ENCODE data around the gene FAM32A.
"Not testable (repeated sequence)": the region's sequence is repeated elsewhere in the genome, so short reads cannot be mapped to it uniquely, and the experiment has no call there.

The FAM32A gene

DNA sequence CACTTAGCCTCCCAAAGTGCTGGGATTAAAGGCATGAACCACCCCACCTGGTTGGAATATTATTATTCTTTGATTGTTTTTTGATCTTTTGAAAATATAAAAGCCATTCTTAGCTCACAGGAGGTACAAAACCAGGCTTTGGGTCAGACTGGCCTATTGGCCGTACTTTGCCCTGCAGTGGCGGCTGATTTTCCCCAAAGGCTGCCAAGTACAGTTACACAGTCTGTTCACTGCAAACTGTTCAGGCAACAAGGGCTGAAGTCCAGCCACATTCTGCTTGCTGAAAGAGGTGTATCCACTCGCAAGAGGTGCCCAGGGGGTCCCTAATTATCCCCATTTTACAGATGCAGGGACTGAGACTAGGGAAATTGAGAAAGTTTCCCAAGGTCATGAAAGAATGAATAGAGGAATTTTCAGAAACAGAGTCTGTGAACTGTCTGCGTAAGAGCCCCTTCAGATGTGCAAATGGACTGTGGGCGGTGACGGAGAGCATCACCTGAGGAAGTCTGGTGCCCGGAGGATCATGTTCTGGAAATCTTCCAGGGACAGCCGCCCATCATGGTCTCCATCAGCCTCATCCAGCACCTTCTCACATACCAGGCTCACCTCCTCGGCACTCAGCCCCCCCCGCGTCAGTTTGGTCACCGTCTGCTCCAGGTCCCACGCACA, 20.9 kb upstream of the FAM32A start:
- no peak for DNase-seq (ENCODE audit: low read depth in 2 of 2)

GRCh38 chr19:16166417-16166816, 18.8 kb upstream of the FAM32A start:
- no peak for DNase-seq (ENCODE audit: low read depth in 2 of 2)

- DNase-seq (ENCODE audit: low read depth in 2 of 2) = no peak
Measured at GRCh38 chr19:16167055-16167454, 18.2 kb upstream of the FAM32A start.

- DNase-seq (ENCODE audit: low read depth in 2 of 2) = no peak
Measured at GRCh38 chr19:16168465-16169081, 16.6 kb upstream of the FAM32A start.

- DNase-seq (ENCODE audit: low read depth in 2 of 2) = no peak
Measured at GRCh38 chr19:16170134-16170533, 15.1 kb upstream of the FAM32A start.

DNA sequence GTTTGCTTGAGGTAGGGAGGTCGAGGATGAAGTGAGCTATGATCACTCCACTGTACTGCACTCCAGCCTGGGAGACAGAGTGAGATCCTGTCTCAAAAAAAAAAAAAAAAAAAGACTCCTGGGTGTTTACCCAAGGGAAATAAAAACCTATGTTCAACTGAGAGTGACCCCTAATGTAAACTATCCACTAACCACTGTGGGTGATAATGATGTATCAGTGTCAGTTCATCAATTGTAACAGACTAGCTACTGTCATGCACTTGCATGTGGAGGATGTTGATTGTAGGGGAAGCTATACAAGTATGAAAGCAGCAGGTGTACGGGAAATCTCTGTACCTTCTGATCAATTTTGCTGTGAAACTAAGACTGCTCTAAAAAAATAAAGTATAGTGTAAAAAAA, 9.3 kb upstream of the FAM32A start:
- DNase-seq (ENCODE audit: low read depth in 2 of 2) = no peak

GRCh38 chr19:16178866-16179265, 6.3 kb upstream of the FAM32A start:
- DNase-seq (ENCODE audit: low read depth in 2 of 2) = not testable (repeated sequence)

GRCh38 chr19:16180611-16181010, 4.6 kb upstream of the FAM32A start:
- DNase-seq (ENCODE audit: low read depth in 2 of 2) = no peak

GRCh38 chr19:16184665-16185122, 516 bp upstream of the FAM32A start:
- no peak for DNase-seq (ENCODE audit: low read depth in 2 of 2)

DNA sequence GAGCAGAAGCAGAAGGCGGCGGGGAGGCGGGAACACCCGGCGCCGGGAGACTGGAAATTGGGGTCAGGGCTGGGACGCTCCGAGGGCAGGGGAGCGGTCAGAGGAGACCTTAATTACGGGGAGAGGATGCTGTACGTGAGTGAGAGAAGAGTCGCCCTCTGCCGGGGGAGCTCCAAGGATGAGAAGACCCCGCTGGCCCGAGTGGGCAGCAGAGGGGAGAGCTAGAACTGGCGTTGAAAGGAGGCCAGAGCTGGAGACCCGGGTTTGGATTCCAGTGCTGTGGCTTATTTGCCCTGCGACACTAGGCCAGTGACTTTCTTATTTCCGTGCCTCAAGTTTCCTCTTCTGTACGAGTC, 536 bp downstream of the FAM32A start:
- DNase-seq (ENCODE audit: low read depth in 2 of 2) = no peak

DNA sequence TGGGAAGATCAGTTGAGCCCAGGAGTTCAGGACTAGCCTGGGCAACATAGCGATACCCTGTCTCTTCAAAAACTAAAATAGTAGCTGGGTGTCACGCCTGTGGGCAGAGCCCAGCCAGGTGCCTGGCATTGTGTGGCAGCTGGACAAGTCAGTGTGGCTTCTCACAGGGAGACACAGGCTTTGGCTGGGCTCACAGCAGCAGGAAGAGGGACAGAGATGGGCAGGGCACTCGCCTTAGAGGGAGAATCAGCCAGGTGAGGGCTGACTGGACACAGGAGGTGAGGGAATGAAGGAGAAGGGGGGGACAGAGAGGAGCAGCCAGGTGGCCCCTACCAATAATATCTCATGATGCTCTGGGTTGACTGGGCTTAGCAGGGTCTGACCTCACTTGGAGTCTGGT, 3.3 kb downstream of the FAM32A start:
- DNase-seq (ENCODE audit: low read depth in 2 of 2) = no peak

DNA sequence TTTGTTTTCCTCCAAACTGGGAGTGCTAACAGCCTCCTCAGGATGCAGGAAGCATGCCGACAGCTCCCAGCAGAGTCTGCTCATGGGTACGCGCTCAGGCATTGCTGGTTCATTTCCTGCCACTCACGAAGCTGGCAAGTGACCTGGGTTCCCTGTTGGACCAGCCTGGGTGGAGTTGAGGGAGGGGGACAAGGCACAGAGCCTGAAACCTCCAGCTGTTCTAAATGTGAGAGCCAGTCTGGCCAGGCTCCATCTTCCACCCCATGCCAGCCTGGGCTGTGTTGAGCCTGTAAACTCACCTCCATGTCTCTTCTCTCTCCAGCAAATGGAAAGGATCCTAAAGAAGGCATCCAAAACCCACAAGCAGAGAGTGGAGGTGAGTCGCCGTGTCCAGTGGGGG, 5.0 kb downstream of the FAM32A start:
- DNase-seq (ENCODE audit: low read depth in 2 of 2) = no peak

DNA sequence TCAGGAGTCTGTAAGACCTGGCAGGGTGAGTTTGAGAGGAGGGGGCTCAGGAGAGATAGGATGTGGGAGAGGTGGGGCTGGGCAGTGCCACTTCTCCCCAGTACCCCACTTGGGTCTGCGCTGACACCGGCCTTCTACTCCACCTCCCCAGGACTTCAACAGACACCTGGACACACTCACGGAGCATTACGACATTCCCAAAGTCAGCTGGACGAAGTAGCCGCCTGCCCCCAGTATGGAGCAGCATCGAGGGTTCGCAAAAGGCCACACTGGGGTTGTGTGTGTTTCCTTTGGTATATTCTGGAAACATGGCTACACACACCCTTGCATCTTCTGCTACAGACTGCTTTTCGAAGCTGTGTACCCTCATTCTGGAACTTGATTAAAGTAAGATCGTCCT, 5.5 kb downstream of the FAM32A start:
- DNase-seq (ENCODE audit: low read depth in 2 of 2) = no peak

GRCh38 chr19:16191216-16191908, 6.2 kb downstream of the FAM32A start:
- no peak for DNase-seq (ENCODE audit: low read depth in 2 of 2)

DNA sequence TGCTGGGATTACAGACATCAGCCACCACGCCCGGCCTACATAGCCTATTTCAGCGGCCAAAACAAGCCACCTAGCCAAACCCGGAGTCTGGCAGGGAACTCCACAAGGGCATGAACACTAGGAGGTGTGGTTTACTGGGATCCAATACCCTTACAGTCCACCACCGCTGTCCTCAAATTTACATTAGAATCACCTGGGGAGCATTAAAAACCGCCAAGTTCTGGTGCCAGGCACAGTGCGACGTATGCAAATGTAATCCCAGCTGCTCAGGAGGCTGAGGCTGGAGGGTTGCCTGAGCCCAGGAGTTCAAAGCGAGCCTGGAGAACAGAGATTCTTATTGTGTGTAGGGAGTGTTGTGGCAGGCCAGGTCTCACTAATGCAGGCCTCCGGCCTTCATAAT, 8.3 kb downstream of the FAM32A start:
- DNase-seq (ENCODE audit: low read depth in 2 of 2) = no peak

DNA sequence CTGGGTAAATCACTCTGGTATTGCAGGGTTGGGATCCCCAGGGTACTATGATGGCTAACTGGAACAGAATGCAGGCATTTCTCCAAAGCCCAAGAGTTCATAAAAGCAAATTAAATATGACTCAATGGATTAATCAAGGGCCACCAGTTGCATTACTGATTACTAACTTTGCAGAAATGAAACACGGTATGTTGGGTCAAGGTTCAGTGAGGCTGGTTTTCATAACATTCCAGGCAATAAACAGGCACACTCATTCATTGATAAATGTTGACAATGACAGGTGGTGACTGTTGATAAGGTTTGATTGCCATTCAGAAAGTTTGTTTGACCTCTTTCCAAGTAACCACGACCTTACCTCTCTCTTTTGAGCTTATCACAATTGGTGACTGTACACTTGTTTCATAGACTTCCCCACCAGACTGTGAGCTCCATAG, 12.0 kb downstream of the FAM32A start:
- no peak for DNase-seq (ENCODE audit: low read depth in 2 of 2)

DNA sequence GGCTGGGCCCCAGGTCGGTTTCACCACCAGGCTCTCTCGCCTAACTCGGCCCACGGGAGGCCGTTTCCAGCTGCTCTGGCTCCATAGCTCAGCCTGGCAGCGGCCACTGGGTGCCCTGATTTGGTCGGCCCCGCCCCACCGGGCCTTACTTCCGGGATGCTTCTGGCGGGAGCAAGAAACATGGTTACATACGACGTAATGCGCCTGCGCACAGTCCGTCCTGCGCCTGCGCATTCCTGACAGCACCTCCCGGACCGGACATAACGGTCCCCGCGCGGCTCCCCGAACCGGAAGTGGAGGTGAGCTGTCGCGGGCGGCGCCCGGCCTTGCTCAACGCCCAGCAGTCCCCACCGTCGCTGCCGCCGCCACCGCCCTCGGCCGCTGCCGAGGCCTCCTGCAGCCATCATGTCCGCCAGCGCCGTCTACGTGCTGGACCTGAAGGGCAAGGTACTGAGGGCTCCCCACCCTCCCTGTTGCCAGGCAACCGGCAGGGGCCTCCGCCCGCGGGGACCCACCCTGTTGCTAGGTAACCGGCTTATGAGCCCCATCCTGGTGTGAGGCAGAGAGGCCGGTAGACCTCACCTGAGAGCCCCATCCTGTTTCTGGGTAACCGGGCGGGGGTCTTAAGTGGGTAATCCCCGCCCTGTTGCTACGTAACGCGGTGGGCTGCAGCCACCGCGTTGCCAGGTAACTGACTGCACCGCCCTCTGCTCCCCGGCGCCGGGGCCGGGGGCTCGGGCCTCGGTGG, 12.6 kb downstream of the FAM32A start, which contains the start of gene AP1M1:
Gene AP1M1, plus strand, starts transcription at position 290 of the 748 bp plus-strand sequence. Its CDS starts 116 bp downstream, at position 406.
- DNase-seq (ENCODE audit: low read depth in 2 of 2) = peak; percentile 97 to 98

DNA sequence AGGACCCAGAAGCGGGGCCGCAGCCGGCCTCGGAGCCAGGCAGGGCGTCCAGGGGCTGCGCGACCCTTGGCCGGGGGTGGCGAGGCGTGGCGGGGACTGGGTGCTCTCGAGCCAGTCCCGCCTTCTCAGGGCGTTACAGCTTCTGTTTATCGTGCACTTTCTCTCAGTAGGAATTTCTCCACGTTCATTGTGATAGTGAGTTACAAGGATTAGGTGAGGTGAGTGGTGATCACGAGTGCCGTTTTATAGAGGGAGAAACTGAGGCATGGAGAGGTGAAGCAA, 13.1 kb downstream of the FAM32A start:
- no peak for DNase-seq (ENCODE audit: low read depth in 2 of 2)

- DNase-seq (ENCODE audit: low read depth in 2 of 2) = no peak
Measured at GRCh38 chr19:16199275-16199932, 14.2 kb downstream of the FAM32A start.

DNA sequence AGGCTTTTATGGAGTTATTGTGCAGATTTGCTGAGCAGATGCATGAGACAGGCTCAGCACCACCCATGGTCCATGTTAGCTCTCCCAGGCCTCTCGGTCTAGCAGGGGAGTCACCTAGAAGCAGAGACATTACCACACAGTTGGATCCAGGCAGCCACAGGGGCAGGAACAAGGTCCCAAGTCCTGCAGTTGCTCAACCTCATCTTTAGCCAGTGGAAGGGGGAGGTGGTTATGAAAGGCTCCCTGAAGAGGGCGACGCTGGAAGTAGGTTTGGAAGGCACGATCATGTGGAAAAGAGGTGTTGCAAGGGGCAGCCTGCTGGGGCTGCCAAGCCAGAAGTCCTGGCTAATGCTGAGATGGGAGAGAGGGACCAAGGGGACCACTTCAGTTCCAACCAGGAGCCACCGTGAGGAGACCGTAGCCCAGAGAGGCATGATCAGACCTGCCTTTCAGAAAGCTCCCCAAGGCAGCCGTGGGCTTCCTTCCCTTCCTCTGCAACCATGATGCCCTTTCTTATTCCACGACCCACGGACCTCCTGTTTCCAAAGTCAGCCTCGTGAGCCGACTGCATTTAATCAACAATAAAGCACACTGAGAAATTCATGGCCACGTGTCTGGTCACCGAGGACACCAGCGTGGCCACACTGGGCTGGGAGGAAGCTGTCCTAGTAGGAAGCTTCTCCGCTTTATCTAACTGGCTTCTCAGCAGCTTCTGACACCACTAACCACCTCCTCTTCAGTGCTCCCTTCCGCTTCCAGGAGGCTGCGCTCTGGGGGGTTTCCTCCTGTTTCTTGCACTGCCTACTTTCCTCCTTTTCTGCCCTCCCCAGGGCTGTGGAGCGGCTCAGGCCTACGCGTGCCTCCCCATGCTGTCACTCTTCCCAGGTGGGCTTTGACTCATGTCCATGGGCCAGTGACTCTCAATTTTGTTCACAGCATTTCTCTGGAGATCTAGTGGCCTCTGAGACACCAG, 15.1 kb downstream of the FAM32A start:
- DNase-seq (ENCODE audit: low read depth in 2 of 2) = no peak

- no peak for DNase-seq (ENCODE audit: low read depth in 2 of 2)
Measured at GRCh38 chr19:16201011-16201391, 15.8 kb downstream of the FAM32A start.

All from stimulated activated CD4-positive, alpha-beta T cell treated with anti-CD3 and anti-CD28 coated beads, Interleukin-1b, Interleukin-23, amount 100 ng/mL, for 1 hour (primary cell).